Fibroblast of mammary gland (primary cell): ENCODE data around the gene RFC1.
"Not testable (repeated sequence)": the region's sequence is repeated elsewhere in the genome, so short reads cannot be mapped to it uniquely, and the experiment has no call there.

Experiments
- DNase-seq: peaks from one replicate; pipeline ENCODE4 v3.0.0-alpha.2; 2010; ENCODE audit warnings: low read depth
- H3K4me3 ChIP-seq: 2 replicates; pipeline ENCODE4 v1.5.1; 2011; ENCODE audit warnings: low read depth, mild to moderate bottlenecking, low read length, moderate library complexity; ENCODE audit not compliant: control insufficient read depth
- TF ChIP-seq, protein P1 (sequence below): conservative IDR thresholded peaks from 2 replicates; pipeline ENCODE4 v1.5.1; 2011; ENCODE audit warnings: low read depth, low read length, inconsistent platforms; ENCODE audit not compliant: control insufficient read depth, insufficient read depth

The RFC1 gene

GRCh38 chr4:39278476-39278875, 87.7 kb downstream of the RFC1 start:
- TF ChIP-seq, protein P1, sequence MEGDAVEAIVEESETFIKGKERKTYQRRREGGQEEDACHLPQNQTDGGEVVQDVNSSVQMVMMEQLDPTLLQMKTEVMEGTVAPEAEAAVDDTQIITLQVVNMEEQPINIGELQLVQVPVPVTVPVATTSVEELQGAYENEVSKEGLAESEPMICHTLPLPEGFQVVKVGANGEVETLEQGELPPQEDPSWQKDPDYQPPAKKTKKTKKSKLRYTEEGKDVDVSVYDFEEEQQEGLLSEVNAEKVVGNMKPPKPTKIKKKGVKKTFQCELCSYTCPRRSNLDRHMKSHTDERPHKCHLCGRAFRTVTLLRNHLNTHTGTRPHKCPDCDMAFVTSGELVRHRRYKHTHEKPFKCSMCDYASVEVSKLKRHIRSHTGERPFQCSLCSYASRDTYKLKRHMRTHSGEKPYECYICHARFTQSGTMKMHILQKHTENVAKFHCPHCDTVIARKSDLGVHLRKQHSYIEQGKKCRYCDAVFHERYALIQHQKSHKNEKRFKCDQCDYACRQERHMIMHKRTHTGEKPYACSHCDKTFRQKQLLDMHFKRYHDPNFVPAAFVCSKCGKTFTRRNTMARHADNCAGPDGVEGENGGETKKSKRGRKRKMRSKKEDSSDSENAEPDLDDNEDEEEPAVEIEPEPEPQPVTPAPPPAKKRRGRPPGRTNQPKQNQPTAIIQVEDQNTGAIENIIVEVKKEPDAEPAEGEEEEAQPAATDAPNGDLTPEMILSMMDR: no peak
- DNase-seq: no peak
- H3K4me3 ChIP-seq: no peak overlapping the region

DNA sequence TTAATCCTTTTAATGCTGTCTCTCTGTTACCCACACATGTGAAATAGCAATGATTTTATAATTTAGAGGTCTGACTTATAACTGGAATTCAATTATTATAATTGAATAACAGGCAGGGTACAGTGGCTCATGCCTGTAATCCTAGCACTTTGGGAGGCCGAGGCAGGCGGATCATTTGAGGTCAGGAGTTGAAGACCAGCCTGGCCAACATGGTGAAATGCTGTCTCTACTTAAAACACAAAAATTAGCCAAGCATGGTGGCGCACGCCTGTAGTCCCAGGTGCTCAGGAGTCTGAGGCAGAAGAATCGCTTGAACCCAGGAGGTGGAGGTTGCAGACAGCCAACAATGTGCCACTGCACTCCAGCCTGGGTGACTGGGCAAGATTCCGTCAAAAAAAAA, 88.5 kb downstream of the RFC1 start:
- DNase-seq, H3K4me3 ChIP-seq: not testable (repeated sequence)

DNA sequence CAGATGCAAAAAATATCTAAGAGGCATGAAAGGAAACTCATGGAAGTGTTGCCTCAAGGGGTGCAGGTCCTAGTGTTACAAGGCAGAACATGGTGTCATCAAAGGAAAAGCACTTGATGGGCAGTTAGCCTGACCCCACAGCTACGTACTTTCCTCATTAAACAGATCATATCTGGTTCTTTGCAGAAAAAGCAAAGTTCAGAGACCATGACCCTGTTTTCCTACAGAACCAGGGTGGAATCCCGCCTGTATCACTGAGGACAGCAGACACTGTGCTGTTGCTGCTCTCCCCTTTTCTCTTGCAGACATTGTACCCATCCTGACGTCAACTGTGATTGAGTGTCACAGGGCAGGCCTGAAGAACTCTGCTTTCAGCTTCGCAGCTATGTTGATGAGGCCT, 91.7 kb downstream of the RFC1 start:
- DNase-seq: no peak
- TF ChIP-seq, protein P1: no peak
- H3K4me3 ChIP-seq: no peak overlapping the region

- H3K4me3 ChIP-seq: no peak overlapping the region
- TF ChIP-seq, protein P1: no peak
- DNase-seq: no peak
Observed at GRCh38 chr4:39263895-39264294, 102.3 kb downstream of the RFC1 start.

DNA sequence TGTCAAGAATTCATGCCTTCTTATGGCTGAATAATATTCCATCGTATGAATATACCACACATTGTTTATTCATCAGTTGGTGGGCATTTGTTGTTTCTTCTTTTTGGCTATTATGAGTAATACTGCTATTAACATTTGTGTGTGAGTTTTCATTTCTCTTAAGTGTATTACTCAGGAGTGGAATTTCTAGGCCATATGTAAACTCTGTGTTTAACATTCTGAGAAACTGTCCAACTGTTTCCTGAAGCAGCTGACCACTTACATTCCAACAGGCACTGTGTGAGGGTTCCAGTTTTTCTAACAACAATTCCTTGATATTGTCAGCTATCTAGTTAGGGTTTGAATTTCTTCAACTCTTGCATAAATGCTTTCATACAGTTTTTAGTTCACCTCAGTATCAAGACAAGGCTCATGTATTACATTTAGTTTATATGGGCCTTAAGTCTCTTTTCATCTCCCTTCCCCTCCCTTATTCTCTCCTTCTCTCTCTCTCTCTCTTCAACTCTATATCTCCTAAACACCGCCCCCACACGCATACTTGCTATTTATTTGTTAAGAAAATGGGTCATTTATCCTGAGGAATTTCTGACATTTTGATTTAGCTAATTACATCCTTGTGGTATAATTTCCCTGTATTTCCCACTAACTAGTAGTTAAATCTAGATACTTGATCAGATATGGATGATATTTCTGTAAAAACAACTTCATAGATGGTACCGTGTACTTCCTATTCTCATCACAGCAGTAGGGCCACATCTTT, 106.4 kb downstream of the RFC1 start:
- no peak overlapping the region for H3K4me3 ChIP-seq
- TF ChIP-seq, protein P1: no peak
- DNase-seq: peak; percentile 12

DNA sequence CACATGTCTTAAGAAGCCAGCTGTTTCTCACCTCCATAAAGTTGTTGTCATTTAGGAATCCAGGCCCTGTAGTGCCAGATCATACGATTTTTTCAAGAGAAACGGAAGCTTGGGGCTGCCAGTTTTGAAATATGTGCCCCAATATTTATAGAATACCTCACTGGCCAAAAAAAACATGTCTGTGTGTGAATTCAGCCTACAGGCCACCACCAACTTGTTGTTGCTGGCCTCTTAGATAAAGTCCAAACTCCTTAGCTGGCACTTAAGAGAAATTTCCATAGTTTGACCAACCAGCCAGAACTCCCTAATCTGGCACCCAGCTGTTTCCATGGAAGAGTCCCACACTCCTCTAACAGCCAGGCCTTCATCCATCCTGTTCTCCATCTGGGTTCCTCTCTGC, 109.7 kb downstream of the RFC1 start:
- TF ChIP-seq, protein P1: no peak
- H3K4me3 ChIP-seq: no peak overlapping the region
- no peak for DNase-seq

DNA sequence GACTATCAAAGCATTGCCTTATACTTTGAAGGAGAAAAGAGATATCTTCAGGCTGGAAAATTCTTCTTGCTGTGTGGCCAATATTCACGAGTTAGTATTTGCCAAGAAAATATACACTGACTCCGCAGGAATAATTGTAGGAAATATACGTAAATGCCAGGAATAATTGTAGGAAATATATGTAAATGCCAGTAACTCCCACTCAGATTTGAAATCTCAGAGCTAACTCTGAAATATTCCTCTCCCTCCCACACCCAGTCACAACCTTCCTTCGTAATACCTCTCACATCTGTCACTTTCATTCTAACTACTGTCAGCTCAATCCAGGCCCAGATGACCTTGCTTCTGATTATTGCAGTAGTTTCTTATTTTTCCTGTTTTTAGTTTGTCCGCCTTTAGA, 110.3 kb downstream of the RFC1 start:
- no peak overlapping the region for H3K4me3 ChIP-seq
- TF ChIP-seq, protein P1: no peak
- DNase-seq: no peak
